ENCODE measurements around the gene GRAMD2B. TPM values are rescaled to one million over a fixed set of nuclear protein-coding genes. Genes with fewer than 3 reads are reported as not detected.
A peak's percentile ranks its signal among the peaks of the same experiment; 100 is the strongest.

Gene GRAMD2B
- total RNA-seq, 3 donors from 2014 or later = 44.8 to 83.3 (median 55.6) TPM

DNA sequence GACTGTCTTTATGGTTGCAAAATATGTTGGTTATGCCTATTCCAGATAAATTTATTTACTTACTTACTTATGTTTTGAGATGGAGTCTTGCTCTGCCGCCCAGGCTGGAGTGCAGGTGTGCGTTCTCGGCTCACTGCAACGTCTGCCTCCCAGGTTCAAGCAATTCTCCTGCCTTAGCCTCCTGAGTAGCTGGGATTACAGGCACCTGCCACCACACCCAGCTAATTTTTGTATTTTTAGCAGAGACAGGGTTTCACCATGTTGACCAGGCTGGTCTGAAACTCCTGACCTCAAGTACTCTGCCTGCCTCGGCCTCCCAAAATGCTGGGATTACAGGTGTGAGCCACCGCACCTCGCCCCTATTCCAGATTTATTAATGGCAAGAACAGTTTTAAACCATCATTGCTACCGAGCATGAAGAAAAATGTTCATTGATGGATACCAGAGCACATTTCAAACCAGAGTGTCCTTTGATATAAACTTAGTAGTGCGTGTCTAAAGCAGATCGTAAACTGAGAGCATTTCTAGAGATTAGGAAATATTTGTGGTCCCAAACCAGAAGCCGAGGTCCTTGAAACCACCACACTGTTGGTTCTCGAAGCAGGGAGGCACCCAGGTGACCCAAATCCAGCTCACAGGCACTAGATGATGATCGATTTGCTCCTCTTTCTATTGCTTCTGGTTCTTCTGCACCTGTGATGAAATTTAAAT is 85.2 kb downstream of the GRAMD2B start:
- Histone ChIP-seq H3K9me3 (no peaks in the 10 kb centered on the region), H3K4me3 (no peak overlapping the region), H3K4me1 (ENCODE audit: low read depth) (peaks cover 4% of the 10 kb centered on the region), H3K36me3 (ENCODE audit: low read depth) (no peaks in the 10 kb centered on the region)
- intact Hi-C loops (cut with DNase I, micrococcal nuclease) = no loop called here
- DNase-seq = no peak
- TF ChIP-seq, protein P1, sequence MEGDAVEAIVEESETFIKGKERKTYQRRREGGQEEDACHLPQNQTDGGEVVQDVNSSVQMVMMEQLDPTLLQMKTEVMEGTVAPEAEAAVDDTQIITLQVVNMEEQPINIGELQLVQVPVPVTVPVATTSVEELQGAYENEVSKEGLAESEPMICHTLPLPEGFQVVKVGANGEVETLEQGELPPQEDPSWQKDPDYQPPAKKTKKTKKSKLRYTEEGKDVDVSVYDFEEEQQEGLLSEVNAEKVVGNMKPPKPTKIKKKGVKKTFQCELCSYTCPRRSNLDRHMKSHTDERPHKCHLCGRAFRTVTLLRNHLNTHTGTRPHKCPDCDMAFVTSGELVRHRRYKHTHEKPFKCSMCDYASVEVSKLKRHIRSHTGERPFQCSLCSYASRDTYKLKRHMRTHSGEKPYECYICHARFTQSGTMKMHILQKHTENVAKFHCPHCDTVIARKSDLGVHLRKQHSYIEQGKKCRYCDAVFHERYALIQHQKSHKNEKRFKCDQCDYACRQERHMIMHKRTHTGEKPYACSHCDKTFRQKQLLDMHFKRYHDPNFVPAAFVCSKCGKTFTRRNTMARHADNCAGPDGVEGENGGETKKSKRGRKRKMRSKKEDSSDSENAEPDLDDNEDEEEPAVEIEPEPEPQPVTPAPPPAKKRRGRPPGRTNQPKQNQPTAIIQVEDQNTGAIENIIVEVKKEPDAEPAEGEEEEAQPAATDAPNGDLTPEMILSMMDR (IDR thresholded peaks at IDR 0.05) = no peak
- ATAC-seq = no peak

DNA sequence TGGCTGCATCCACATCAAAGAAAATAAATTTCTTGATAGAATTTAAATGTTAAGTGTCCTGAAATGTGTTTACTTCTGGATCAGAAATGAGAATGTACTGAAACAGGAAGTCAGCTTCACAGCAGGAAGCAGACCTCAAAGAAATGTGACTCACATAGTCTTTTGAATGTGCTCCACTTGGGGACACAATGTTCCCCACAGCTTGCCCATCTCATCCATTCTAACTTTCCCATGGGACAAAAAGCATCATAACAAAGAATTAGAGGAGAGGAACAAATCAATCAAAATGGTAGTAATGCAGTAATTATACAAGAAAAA is 85.7 kb downstream of the GRAMD2B start:
- ATAC-seq = peak; percentile 82
- no peaks in the 10 kb centered on the region for H3K36me3 ChIP-seq (ENCODE audit: low read depth)
- TF ChIP-seq, protein P1 (IDR thresholded peaks at IDR 0.05) = no peak
- intact Hi-C loops (cut with DNase I, micrococcal nuclease) = no loop called here
- no peak for DNase-seq
- no peaks in the 10 kb centered on the region for H3K4me1 ChIP-seq (ENCODE audit: low read depth)
- H3K4me3 ChIP-seq = no peak overlapping the region
- H3K9me3 ChIP-seq = no peaks in the 10 kb centered on the region

DNA sequence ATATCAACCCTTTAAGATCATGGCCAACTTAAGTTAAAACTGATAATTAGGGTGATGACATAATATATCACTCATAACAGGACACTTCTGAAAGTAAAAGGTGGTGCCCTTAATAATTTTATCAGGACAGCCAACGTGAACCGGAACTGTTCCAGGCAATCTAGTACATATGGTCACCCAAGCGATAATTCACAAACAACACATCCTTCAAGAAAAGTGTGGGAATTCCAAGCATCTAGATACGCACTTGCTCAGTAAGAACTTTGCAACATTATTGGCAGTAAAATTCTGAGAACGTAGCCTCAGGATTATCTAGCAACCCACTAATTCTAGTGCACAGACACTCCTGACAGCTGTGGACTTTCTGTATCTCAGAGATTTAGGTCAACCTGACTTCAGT is 86.1 kb downstream of the GRAMD2B start:
- intact Hi-C loops (cut with DNase I, micrococcal nuclease) = no loop called here
- TF ChIP-seq, protein P1 (IDR thresholded peaks at IDR 0.05) = no peak
- DNase-seq (no peak), ATAC-seq (no peak)
- H3K9me3 ChIP-seq = no peaks in the 10 kb centered on the region
- H3K4me3 ChIP-seq = no peak overlapping the region
- H3K36me3 ChIP-seq (ENCODE audit: low read depth) = no peaks in the 10 kb centered on the region
- H3K4me1 ChIP-seq (ENCODE audit: low read depth) = no peaks in the 10 kb centered on the region

DNA sequence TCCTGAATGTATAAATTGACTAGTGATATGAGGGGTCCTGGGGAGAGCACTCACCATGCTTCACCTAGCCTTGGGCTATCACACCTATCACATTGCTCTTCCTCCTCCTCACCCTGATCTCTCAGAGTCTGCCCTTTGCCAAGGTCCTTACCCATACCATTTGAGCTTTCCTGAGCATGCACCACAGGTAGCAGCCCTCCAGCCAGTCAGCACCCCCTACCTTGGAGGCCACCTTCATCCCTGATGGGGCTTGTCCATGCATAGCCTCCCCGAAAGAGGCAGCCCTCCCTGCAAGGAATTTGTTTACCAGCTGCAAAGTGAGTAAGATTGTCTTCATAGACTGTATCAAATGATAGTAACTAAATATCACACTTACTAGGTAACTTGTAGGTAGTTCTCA is 88.8 kb downstream of the GRAMD2B start:
- H3K36me3 ChIP-seq (ENCODE audit: low read depth) = no peaks in the 10 kb centered on the region
- H3K4me1 ChIP-seq (ENCODE audit: low read depth) = no peaks in the 10 kb centered on the region
- intact Hi-C loops (cut with DNase I, micrococcal nuclease) = no loop called here
- TF ChIP-seq, protein P1 (IDR thresholded peaks at IDR 0.05) = no peak
- H3K4me3 ChIP-seq = no peak overlapping the region
- DNase-seq (no peak), ATAC-seq (no peak)
- H3K9me3 ChIP-seq = no peaks in the 10 kb centered on the region

DNA sequence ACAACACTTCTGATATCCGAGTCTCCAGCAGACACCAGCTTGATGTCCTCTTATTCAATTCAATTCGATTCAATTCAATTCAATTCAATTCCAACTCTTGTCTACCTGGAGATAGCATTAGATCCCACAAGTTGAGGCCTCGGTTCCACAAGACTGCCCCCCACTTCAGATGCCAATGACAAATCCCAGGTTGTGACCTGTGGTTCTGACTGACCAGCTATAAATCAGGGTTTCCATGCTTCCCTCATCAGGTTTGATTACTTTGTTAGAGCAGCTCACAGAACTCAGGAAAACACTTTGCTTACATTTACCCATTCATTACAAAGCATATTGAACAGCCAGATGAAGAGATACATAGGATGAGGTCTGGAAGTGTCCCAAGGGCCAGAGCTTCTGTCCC is 89.2 kb downstream of the GRAMD2B start:
- ATAC-seq (no peak), DNase-seq (no peak)
- intact Hi-C loops (cut with DNase I, micrococcal nuclease) = no loop called here
- TF ChIP-seq, protein P1 (IDR thresholded peaks at IDR 0.05) = no peak
- Histone ChIP-seq H3K36me3 (ENCODE audit: low read depth) (no peaks in the 10 kb centered on the region), H3K9me3 (no peaks in the 10 kb centered on the region), H3K4me3 (no peak overlapping the region), H3K4me1 (ENCODE audit: low read depth) (no peaks in the 10 kb centered on the region)

DNA sequence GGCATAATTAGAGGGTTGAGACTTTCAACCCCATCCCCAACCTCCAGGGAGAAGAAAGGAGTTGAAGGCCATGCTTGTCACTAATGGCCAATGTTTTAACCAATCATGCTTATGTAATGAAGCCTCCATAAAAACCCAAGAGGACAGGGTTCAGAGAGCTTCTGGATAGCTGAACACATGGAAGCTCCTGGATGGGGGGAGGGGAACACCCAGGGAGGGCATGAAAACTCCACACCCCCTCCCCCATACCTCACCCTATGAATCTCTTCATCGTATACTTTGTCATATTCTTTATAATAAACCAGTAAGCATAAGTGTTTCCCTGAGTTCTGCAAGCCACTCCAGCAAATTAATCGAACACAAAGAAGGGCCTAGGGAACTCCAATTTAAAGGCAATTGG is 90.1 kb downstream of the GRAMD2B start:
- H3K9me3 ChIP-seq = no peaks in the 10 kb centered on the region
- H3K4me3 ChIP-seq = no peak overlapping the region
- intact Hi-C loops (cut with DNase I, micrococcal nuclease) = no loop called here
- DNase-seq = no peak
- no peaks in the 10 kb centered on the region for H3K36me3 ChIP-seq (ENCODE audit: low read depth)
- H3K4me1 ChIP-seq (ENCODE audit: low read depth) = no peaks in the 10 kb centered on the region
- TF ChIP-seq, protein P1 (IDR thresholded peaks at IDR 0.05) = no peak
- ATAC-seq = no peak

Data from mucosa of descending colon (tissue), 3 donors.